NOMO-1 (cell line): ENCODE results near the gene ZNF107.
"Not testable (repeated sequence)": the region's sequence is repeated elsewhere in the genome, so short reads cannot be mapped to it uniquely, and the experiment has no call there.

ENCODE experiments used
- DNase-seq, 2 experiments: peaks; one replicate each; lab custom pipeline; 2025; ENCODE audit not compliant: unreplicated experiment in 2 of 2; lab: John Stamatoyannopoulos, UW

The ZNF107 gene

DNA sequence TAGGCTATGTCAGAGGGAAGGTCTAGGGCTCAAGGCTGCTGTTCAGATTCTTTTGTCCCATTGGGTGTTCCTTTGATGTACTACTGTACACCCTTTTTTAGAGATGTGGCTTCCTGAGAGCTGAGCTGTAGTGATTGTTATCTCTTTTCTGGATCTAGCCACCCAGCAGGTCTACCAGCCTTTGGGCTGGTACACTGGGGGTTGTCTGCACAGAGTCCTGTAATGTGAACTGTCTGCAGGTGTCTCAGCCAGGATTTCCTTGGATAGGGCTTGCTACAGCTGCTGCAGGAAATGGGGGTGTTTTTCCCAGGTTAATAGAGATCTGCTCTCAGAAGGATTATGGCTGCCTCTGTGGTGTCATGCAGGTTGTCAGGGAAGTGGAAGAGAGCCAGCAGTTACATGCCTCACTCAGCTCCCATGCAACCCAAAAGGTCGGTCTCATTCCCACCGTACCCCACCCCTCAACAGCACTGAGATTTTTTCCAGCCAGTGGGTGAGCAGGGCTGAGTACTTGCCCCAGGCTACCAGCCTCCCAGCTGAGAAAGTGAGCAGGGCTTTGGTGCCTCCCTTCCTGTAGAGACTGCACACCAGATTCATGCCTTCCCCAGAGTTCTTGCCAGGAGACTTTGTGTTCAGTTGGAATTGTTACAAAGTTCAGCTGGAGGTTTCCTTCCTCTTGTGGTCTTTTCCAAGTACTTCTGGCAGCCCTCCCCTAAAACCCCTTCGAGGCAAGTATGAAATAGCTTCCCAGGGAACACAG lies 63.3 kb downstream of the ZNF107 start:
- no peak for DNase-seq

DNA sequence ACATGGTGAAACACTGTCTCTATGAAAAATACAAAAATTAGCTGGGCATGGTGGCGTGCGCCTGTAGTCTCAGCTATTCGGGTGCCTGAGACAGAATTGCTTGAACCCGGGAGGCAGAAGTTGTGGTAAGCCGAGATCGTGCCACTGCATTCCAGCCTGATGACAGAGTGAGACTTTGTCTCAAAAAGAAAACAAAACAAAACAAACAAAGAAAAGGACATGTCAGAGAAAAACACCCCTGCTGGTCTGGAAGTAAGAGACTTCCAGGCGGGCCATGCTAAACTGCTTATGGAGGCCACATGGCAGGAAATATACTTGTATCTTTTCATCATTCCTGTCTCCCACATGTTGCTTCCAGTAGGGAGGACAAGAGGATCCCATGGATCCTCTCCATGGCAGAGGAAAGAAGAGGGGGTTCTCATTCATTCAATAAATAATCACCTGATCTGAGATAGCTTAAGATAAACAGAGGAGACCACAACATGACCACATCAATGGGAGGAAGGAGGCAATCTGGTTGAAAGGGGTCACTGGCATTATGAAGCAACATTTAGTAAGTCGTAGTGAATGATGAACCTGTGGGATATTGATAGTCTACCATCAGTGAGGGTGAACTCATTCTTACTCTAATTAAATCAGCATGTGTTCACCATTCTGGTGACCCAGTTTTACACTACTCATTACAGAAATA lies 67.8 kb downstream of the ZNF107 start:
- no peak for DNase-seq

DNA sequence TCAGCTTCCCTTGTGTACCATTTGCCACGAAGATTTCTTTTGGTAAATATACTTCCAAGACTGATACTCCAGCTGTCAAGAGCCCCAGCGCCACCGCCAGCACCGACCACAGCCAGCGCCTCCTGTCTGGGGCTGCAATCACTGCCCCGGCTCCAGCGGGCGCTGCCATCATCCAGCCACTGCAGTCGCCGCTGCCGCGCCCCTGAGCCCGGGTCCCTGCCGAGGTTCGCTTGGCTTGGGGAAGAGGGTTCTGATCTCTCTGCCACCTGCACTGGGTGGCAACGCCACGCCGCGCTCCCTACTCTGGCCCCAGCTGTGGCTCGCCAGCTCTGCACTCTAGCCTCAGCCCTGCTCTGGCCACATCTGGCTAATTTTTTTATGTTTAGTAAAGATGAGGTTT lies 70.6 kb downstream of the ZNF107 start:
- DNase-seq: no peak

DNA sequence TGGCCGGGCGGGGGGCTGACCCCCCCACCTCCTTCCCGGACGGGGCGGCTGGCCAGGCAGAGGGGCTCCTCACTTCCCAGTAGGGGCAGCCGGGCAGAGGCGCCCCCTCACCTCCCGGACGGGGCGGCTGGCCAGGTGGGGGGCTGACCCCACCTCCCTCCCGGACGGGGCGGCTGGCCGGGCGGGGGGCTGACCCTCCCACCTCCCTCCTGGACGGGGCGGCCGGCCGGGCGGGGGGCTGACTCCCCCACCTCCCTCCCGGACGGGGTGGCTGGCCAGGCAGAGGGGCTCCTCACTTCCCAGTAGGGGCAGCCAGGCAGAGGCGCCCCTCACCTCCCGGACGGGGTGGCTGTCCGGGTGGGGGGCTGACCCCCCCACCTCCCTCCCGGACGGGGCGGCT lies 72.5 kb downstream of the ZNF107 start:
- DNase-seq: not testable (repeated sequence)

DNA sequence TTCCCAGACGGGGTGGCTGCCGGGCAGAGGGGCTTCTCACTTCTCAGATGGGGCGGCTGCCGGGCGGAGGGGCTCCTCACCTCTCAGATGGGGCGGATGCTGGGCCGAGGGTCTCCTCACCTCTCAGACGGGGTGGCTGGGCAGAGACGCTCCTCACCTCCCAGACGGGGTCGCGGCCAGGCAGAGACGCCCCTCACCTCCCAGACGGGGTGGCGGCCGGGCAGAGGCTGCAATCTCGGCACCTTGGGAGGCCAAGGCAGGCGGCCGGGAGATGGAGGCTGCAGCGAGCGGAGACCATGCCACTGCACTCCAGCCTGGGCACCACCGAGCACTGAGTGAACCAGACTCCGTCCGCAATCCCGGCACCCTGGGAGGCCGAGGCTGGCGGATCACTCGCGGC lies 73.0 kb downstream of the ZNF107 start:
- DNase-seq: not testable (repeated sequence)

DNA sequence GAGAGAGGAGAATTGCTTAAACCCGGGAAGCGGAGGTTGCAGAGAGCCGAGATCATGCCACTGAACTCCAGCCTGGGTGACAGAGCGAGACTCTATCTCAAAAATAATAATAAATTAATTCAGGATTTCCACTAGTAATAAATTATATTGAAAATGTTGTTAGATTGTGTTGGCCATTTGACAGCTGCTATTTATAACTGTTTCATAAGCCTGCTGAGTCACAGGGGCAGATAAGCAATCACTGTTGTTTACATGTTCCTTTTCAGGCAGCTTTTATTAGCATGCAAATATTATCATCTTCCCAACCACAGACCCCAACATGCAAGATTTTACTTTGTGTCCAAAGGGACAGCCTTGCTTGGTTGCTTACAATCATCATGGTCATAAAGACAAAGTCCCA lies 78.7 kb downstream of the ZNF107 start:
- no peak for DNase-seq

DNA sequence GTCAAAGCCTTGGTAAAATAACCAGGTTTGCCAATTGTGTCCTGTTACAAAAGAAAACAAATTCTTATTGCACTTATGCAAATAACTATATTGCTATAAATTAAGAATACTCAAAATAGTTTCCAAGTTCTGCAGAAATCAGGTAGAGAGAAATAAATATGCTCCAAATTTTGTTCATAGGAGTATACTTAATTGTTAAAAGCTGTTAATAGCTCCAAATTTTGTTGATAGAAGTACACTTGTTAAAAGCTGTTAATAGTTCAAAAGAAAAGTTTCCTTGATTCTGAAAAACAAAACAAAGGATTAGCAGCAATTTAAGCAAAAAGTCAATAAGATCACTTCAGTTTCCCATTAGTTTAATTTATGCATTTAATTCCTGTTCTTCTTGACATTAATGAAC lies 81.9 kb downstream of the ZNF107 start:
- no peak for DNase-seq

DNA sequence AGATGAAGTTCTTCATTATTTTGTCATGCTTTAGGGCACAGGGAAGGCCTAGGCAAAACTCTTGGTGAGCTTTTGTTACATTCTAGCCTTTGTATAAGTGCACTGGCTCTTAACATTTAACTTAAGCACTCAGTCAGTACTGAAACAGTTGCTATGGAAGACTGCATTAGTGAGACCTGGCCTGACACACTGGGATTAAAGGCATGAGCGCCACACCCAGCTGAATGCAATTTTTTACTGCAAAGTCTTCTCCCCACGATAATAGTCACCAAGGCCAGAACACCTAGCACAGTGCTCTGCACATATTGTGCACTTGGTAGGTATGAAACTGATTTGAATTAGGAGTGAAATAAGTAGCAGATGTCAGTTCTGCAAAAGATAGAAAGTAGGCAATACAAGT lies 87.1 kb downstream of the ZNF107 start:
- no peak for DNase-seq

DNA sequence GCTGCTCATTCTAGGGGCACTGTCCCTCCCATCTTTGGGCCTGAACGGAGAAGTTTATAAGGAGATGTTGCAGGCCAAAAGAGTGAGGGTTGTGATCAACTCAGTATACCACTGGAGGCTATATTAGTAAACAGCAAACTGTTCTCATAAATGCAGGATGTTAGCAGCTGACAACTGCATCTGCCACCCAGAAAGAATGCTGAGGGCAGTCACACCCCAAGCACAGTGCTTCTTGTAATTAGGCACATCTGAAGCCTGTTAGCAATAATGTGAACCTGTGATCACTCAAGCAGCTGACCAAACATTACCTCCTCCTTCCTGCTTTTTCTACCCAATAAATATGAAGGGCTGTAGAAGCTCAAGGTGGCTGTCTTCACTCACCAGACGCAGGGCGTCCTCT lies 89.9 kb downstream of the ZNF107 start:
- no peak for DNase-seq

DNA sequence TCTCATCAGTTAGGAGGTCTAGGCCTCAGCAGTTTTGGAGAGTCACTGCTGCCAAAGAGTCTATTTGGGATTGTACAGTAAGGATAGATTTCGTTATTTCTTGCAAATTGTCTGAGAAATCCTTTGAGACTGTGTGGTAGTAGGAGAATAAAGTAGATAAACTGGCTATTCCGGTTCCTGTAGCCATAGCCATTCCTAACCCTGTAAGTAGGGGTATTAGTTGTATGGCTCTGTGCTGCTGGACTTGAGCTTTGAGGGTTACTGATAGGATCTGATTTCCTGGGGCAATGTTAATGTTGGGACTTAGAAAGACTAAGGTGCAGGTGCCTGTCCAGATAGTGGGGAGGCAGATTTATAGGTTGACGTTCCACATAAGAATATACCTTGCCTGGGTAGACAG lies 92.2 kb downstream of the ZNF107 start:
- DNase-seq: no peak
